Stimulated activated CD4-positive, alpha-beta T cell treated with anti-CD3 and anti-CD28 coated beads, Interleukin-4, amount 100 ng/mL, for 1 hour (primary cell): ENCODE results near the gene KRTAP9-3.
"Not testable (repeated sequence)": the region's sequence is repeated elsewhere in the genome, so short reads cannot be mapped to it uniquely, and the experiment has no call there.

ENCODE experiments used
- DNase-seq: peaks from one replicate; pipeline ENCODE4 v3.0.0-alpha.2; 2020

The KRTAP9-3 gene

GRCh38 chr17:41232399-41233105 is at the start of gene KRTAP9-3:
Gene KRTAP9-3, plus strand, starts transcription at chr17:41232449. Its CDS starts 53 bp downstream, at chr17:41232502.
- DNase-seq: not testable (repeated sequence)

DNA sequence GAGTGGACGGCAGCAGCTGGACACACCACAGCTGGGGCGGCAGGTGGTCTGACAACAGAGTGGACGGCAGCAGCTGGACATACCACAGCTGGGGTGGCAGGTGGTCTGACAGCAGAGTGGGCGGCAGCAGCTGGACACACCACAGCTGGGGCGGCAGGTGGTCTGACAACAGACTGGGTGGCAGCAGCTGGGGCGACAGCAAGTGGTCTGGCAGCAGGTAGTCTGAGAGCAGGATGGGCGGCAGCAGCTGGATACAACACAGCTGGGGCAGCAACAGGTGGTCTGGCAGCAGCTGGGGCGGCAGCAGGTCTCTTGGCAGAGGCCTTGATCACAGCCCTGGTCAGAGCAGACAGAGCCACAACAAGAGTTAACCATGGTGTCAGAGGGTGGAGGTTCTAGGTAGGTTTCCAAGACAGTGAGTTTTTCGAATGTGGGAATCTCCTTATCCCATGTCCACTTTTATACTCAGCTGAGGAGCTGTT is 47.7 kb upstream of the KRTAP9-3 start, which contains the start of gene KRTAP4-1:
Gene KRTAP4-1 (minus strand): TSS at position 432 of the 482 bp plus-strand sequence. CDS start 57 bp downstream, at position 375.
- no peak for DNase-seq

GRCh38 chr17:41185001-41185400 is 47.2 kb upstream of the KRTAP9-3 start:
- DNase-seq: no peak

- no peak for DNase-seq
Measured at GRCh38 chr17:41186872-41187271, 45.4 kb upstream of the KRTAP9-3 start.

DNA sequence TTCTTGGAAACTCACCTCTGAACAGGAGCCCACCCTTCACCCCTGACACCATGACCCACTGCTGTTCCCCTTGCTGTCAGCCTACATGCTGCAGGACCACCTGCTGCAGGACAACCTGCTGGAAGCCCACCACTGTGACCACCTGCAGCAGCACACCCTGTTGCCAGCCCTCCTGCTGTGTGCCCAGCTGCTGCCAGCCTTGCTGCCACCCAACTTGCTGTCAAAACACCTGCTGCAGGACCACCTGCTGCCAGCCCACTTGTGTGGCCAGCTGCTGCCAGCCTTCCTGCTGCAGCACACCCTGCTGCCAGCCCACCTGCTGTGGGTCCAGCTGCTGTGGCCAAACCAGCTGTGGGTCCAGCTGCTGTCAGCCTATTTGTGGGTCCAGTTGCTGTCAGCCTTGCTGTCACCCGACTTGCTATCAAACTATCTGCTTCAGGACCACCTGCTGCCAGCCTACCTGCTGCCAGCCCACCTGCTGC is 42.4 kb upstream of the KRTAP9-3 start, which contains the start of gene KRTAP9-1:
Gene KRTAP9-1 (plus strand): TSS at position 51 of the 482 bp plus-strand sequence. CDS start 0 bp downstream, at position 51.
- not testable (repeated sequence) for DNase-seq

DNA sequence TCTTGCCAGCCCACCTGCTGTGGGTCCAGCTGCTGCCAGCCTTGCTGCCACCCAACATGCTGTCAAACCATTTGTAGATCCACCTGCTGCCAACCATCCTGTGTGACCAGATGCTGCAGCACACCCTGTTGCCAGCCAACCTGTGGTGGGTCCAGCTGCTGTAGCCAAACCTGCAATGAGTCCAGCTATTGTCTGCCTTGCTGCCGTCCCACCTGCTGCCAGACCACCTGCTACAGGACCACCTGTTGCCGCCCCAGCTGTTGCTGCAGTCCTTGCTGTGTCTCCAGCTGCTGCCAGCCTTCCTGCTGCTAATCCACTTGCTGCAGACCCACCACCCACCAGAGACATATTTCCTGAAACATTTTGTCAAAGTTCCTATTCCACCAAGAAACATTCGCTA is 41.9 kb upstream of the KRTAP9-3 start:
- no peak for DNase-seq

DNA sequence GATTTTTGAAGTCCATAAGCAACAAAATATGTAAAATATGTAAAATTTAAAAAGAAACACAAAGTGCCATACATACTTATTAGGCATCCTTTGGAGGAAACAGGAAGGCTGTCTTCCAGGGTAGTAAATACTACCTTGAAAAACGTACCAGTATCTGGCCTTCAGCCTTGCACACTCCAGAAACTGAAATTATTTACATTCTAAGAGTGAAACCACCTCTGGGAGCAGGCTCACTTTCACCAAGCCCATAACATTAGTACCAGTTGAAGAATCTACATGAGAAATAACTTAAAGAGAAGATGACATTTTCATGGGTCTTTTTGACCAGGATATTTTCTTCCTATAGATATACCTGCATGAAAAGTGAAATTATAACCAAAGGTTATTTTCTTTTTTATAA is 36.2 kb upstream of the KRTAP9-3 start:
- DNase-seq: no peak

GRCh38 chr17:41199421-41200078 is 32.7 kb upstream of the KRTAP9-3 start:
- no peak for DNase-seq

- no peak for DNase-seq
Measured at GRCh38 chr17:41211845-41212466, 20.3 kb upstream of the KRTAP9-3 start.

DNA sequence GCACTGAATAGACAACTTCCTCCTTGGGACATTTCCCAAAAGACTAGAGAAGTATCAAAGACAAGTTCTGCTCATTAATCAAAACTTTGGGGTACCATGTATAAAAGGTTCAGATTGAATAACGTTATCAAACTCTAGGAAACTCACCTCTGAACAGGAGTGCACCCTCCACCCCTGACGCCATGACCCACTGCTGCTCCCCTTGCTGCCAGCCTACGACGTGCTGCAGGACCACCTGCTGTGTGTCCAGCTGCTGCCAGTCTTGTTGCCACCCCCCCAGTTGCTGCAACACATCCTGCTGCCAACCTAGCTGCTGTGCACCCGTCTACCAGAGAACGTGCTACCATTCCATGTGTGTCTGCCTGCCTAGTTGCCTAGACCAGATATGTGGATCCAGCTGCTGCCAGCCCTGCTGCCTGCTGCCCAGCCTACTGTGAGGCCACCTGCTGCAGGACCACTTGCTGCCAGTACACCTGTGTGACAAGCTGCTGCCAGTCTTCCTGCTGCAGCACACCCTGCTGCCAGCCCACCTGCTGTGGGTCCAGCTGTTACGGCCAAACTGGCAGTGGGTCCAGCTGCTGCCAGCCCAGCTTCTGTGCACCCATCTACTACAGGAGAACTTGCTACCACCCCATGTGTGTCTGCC is 19.6 kb upstream of the KRTAP9-3 start:
- DNase-seq: no peak

- no peak for DNase-seq
Measured at GRCh38 chr17:41215681-41216080, 16.6 kb upstream of the KRTAP9-3 start.

DNA sequence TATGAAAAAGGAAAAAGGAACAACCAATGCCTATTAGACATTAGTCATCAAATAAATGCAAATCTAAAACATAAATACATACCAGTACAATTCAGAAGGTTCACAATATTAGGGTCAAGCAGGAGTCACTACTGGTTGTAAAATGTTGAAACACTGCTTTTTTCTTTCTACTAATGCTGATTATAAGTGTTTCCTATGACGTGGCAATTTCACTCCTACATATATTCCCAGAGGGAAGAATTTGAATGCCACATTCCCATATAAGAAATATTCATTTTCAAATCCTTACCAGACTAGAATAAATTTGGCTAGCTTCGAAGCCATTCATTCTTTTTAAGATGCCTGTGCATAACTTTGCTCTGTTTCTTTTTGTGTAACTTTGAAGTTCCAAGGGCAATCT is 8.4 kb upstream of the KRTAP9-3 start:
- DNase-seq: no peak

GRCh38 chr17:41226051-41226450 is 6.2 kb upstream of the KRTAP9-3 start:
- DNase-seq: no peak

- not testable (repeated sequence) for DNase-seq
Measured at GRCh38 chr17:41226598-41227095, 5.6 kb upstream of the KRTAP9-3 start, which contains the start of gene KRTAP9-2. Gene KRTAP9-2, plus strand, starts transcription at chr17:41226648. Its CDS starts 7 bp downstream, at chr17:41226655.

DNA sequence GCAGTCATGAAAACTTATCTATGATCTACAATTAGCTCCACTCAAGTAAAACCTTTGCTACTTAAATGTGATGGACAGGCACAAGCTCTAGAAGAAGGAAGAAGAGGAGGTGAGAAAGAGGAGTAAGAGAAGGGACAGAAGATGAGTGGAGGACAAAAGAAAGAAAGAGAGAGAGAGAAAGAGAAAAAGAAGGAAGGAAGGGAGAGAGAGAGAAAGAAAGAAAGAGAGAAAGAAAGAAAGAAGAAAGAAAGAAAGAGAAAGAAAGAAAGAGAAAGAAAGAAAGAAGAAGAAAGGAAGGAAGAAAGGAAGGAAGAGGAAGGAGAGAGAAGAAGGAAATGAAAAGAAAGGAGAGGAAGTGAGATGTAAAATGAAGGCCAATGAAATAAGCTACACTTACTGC is 2.2 kb upstream of the KRTAP9-3 start:
- DNase-seq: no peak

DNA sequence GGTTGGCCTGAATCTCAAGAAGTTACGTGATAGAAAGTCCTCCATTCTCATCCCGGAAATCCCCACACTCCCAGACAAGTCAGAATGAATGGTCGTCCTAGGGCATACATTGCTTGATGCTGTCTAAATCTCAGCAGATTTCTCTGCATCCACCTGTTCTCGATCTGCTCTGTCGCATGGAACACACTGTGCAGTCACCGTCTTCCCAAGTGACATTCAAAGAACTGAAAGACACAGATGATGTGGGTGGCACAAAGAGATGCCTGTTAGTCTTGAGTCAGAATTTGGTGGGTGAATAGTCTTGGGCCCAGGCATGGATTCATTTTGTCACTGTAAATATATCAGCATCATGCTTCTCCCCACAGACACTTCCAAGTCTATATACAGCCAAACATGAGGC is 518 bp upstream of the KRTAP9-3 start:
- no peak for DNase-seq

- not testable (repeated sequence) for DNase-seq
Measured at GRCh38 chr17:41237116-41237515, 4.9 kb downstream of the KRTAP9-3 start.

DNA sequence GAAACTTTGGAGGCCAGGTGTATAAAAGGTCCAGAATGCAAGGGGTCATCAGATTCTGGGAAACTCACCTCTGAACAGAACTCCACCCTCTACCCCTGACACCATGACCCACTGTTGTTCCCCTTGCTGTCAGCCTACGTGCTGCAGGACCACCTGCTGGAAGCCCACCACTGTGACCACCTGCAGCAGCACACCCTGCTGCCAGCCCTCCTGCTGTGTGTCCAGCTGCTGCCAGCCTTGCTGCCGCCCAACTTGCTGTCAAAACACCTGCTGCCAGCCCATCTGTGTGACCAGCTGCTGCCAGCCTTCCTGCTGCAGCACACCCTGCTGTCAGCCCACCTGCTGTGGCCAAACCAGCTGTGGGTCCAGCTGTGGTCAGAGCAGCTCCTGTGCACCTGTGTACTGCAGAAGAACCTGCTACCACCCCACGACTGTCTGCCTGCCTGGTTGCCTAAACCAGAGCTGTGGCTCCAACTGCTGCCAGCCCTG is 5.7 kb downstream of the KRTAP9-3 start, which contains the start of gene KRTAP9-8:
Gene KRTAP9-8 (plus strand): TSS at position 51 of the 489 bp plus-strand sequence. CDS start 53 bp downstream, at position 104.
- not testable (repeated sequence) for DNase-seq

- not testable (repeated sequence) for DNase-seq
Measured at GRCh38 chr17:41246995-41247787, 14.9 kb downstream of the KRTAP9-3 start.

GRCh38 chr17:41249637-41250240 is 17.5 kb downstream of the KRTAP9-3 start, which contains the start of gene KRTAP9-4:
Gene KRTAP9-4, plus strand, starts transcription at chr17:41249687. Its CDS starts 34 bp downstream, at chr17:41249721.
- not testable (repeated sequence) for DNase-seq

- DNase-seq: no peak
Measured at GRCh38 chr17:41251261-41251660, 19.0 kb downstream of the KRTAP9-3 start.
